Measurements from ENCODE around the gene HSD3B7.
"Not testable (repeated sequence)": the region's sequence is repeated elsewhere in the genome, so short reads cannot be mapped to it uniquely, and the experiment has no call there.

The HSD3B7 gene

GRCh38 chr16:30984669-30985400, at the start of gene HSD3B7:
HSD3B7 (plus strand) TSS chr16:30985207; CDS start chr16:30985659, 452 bp downstream.
- H3K9me3 ChIP-seq (ENCODE audit: control insufficient read depth in 5 of 5, low read length in 5 of 5), result no peaks in the 10 kb centered on the region
- peak within 1 kb of the TSS; percentile 64 to 75 (median 69) for H3K4me3 ChIP-seq (ENCODE audit: low read depth in 1 of 5, low read length in 5 of 5)
- peaks cover 3 to 38% (median 20%) of the 10 kb centered on the region in 5 donors for H3K4me1 ChIP-seq (ENCODE audit: control insufficient read depth in 5 of 5, insufficient read depth in 5 of 5, low read length in 5 of 5)
- peak within 1 kb of the TSS; percentile 69 for H3K27ac ChIP-seq (ENCODE audit: low read depth, low read length)
- H3K27me3 ChIP-seq (ENCODE audit: control insufficient read depth in 5 of 5, insufficient read depth in 4 of 5, low read length in 5 of 5), result no peaks in the 10 kb centered on the region
- peak within 1 kb of the TSS in 4 of 5 donors; percentile 43 to 77 (median 59) for H3K9ac ChIP-seq (ENCODE audit: low read length in 5 of 5)
- peaks cover 0 to 66% (median 50%) of the 10 kb centered on the region in 5 donors for H3K36me3 ChIP-seq (ENCODE audit: control insufficient read depth in 5 of 5, insufficient read depth in 5 of 5, low read length in 5 of 5)

- H3K36me3 ChIP-seq (ENCODE audit: control insufficient read depth in 5 of 5, insufficient read depth in 5 of 5, low read length in 5 of 5), result peaks cover 0 to 24% (median 7%) of the 10 kb centered on the region in 5 donors
- no peaks in the 10 kb centered on the region for H3K9me3 ChIP-seq (ENCODE audit: control insufficient read depth in 5 of 5, low read length in 5 of 5)
- H3K27me3 ChIP-seq (ENCODE audit: control insufficient read depth in 5 of 5, insufficient read depth in 4 of 5, low read length in 5 of 5), result no peaks in the 10 kb centered on the region
- no peak overlapping the region for H3K9ac ChIP-seq (ENCODE audit: low read length in 5 of 5)
- H3K4me3 ChIP-seq (ENCODE audit: low read depth in 1 of 5, low read length in 5 of 5), result no peak overlapping the region
- no peak overlapping the region for H3K27ac ChIP-seq (ENCODE audit: low read depth, low read length)
- peaks cover 2 to 18% (median 6%) of the 10 kb centered on the region in 5 donors for H3K4me1 ChIP-seq (ENCODE audit: control insufficient read depth in 5 of 5, insufficient read depth in 5 of 5, low read length in 5 of 5)
Observed at GRCh38 chr16:30937692-30938091, 47.3 kb upstream of the HSD3B7 start.

- not testable (repeated sequence) for H3K4me3 ChIP-seq (ENCODE audit: low read depth in 1 of 5, low read length in 5 of 5); H3K27ac ChIP-seq (ENCODE audit: low read depth, low read length); H3K27me3 ChIP-seq (ENCODE audit: control insufficient read depth in 5 of 5, insufficient read depth in 4 of 5, low read length in 5 of 5); H3K9me3 ChIP-seq (ENCODE audit: control insufficient read depth in 5 of 5, low read length in 5 of 5); H3K9ac ChIP-seq (ENCODE audit: low read length in 5 of 5)
- H3K4me1 ChIP-seq (ENCODE audit: control insufficient read depth in 5 of 5, insufficient read depth in 5 of 5, low read length in 5 of 5), result peaks cover 2 to 18% (median 6%) of the 10 kb centered on the region in 5 donors
- H3K36me3 ChIP-seq (ENCODE audit: control insufficient read depth in 5 of 5, insufficient read depth in 5 of 5, low read length in 5 of 5), result peaks cover 3 to 32% (median 15%) of the 10 kb centered on the region in 5 donors
Observed at GRCh38 chr16:30939571-30939970, 45.4 kb upstream of the HSD3B7 start.

GRCh38 chr16:30941600-30942425, 43.2 kb upstream of the HSD3B7 start:
- Histone ChIP-seq H3K36me3 (ENCODE audit: control insufficient read depth in 5 of 5, insufficient read depth in 5 of 5, low read length in 5 of 5) (peaks cover 3 to 34% (median 17%) of the 10 kb centered on the region in 5 donors), H3K4me3 (ENCODE audit: low read depth in 1 of 5, low read length in 5 of 5) (peak overlapping the region in 1 of 5 donors; percentile 19), H3K27me3 (ENCODE audit: control insufficient read depth in 5 of 5, insufficient read depth in 4 of 5, low read length in 5 of 5) (no peaks in the 10 kb centered on the region), H3K27ac (ENCODE audit: low read depth, low read length) (no peak overlapping the region), H3K9ac (ENCODE audit: low read length in 5 of 5) (peak overlapping the region in 1 of 5 donors; percentile 41), H3K4me1 (ENCODE audit: control insufficient read depth in 5 of 5, insufficient read depth in 5 of 5, low read length in 5 of 5) (peaks cover 2 to 14% (median 6%) of the 10 kb centered on the region in 5 donors), H3K9me3 (ENCODE audit: control insufficient read depth in 5 of 5, low read length in 5 of 5) (no peaks in the 10 kb centered on the region)

- peak overlapping the region in 1 of 5 donors; percentile 41 for H3K9ac ChIP-seq (ENCODE audit: low read length in 5 of 5)
- H3K4me3 ChIP-seq (ENCODE audit: low read depth in 1 of 5, low read length in 5 of 5), result no peak overlapping the region
- H3K36me3 ChIP-seq (ENCODE audit: control insufficient read depth in 5 of 5, insufficient read depth in 5 of 5, low read length in 5 of 5), result peaks cover 3 to 35% (median 19%) of the 10 kb centered on the region in 5 donors
Observed at GRCh38 chr16:30942426-30942806, 42.6 kb upstream of the HSD3B7 start.

GRCh38 chr16:30944352-30944751, 40.7 kb upstream of the HSD3B7 start:
- Histone ChIP-seq H3K27ac (ENCODE audit: low read depth, low read length) (no peak overlapping the region), H3K27me3 (ENCODE audit: control insufficient read depth in 5 of 5, insufficient read depth in 4 of 5, low read length in 5 of 5) (no peaks in the 10 kb centered on the region), H3K4me1 (ENCODE audit: control insufficient read depth in 5 of 5, insufficient read depth in 5 of 5, low read length in 5 of 5) (peaks cover 4 to 22% (median 9%) of the 10 kb centered on the region in 5 donors), H3K36me3 (ENCODE audit: control insufficient read depth in 5 of 5, insufficient read depth in 5 of 5, low read length in 5 of 5) (peaks cover 3 to 35% (median 19%) of the 10 kb centered on the region in 5 donors), H3K4me3 (ENCODE audit: low read depth in 1 of 5, low read length in 5 of 5) (no peak overlapping the region), H3K9ac (ENCODE audit: low read length in 5 of 5) (no peak overlapping the region), H3K9me3 (ENCODE audit: control insufficient read depth in 5 of 5, low read length in 5 of 5) (no peaks in the 10 kb centered on the region)

More at GRCh38 chr16:30942426-30942806, 42.6 kb upstream of the HSD3B7 start:
- Histone ChIP-seq H3K27ac (ENCODE audit: low read depth, low read length) (no peak overlapping the region), H3K9me3 (ENCODE audit: control insufficient read depth in 5 of 5, low read length in 5 of 5) (no peaks in the 10 kb centered on the region), H3K4me1 (ENCODE audit: control insufficient read depth in 5 of 5, insufficient read depth in 5 of 5, low read length in 5 of 5) (peaks cover 2 to 14% (median 6%) of the 10 kb centered on the region in 5 donors), H3K27me3 (ENCODE audit: control insufficient read depth in 5 of 5, insufficient read depth in 4 of 5, low read length in 5 of 5) (no peaks in the 10 kb centered on the region)

GRCh38 chr16:30946671-30947540, 38.1 kb upstream of the HSD3B7 start:
- Histone ChIP-seq H3K9me3 (ENCODE audit: control insufficient read depth in 5 of 5, low read length in 5 of 5) (no peaks in the 10 kb centered on the region), H3K27ac (ENCODE audit: low read depth, low read length) (no peak overlapping the region), H3K27me3 (ENCODE audit: control insufficient read depth in 5 of 5, insufficient read depth in 4 of 5, low read length in 5 of 5) (no peaks in the 10 kb centered on the region), H3K4me3 (ENCODE audit: low read depth in 1 of 5, low read length in 5 of 5) (no peak overlapping the region), H3K4me1 (ENCODE audit: control insufficient read depth in 5 of 5, insufficient read depth in 5 of 5, low read length in 5 of 5) (peaks cover 5 to 43% (median 34%) of the 10 kb centered on the region in 5 donors), H3K36me3 (ENCODE audit: control insufficient read depth in 5 of 5, insufficient read depth in 5 of 5, low read length in 5 of 5) (peaks cover 3 to 31% (median 17%) of the 10 kb centered on the region in 5 donors), H3K9ac (ENCODE audit: low read length in 5 of 5) (no peak overlapping the region)

- Histone ChIP-seq H3K4me1 (ENCODE audit: control insufficient read depth in 5 of 5, insufficient read depth in 5 of 5, low read length in 5 of 5) (peaks cover 5 to 42% (median 32%) of the 10 kb centered on the region in 5 donors), H3K9me3 (ENCODE audit: control insufficient read depth in 5 of 5, low read length in 5 of 5) (no peaks in the 10 kb centered on the region), H3K36me3 (ENCODE audit: control insufficient read depth in 5 of 5, insufficient read depth in 5 of 5, low read length in 5 of 5) (peaks cover 3 to 30% (median 17%) of the 10 kb centered on the region in 5 donors), H3K27me3 (ENCODE audit: control insufficient read depth in 5 of 5, insufficient read depth in 4 of 5, low read length in 5 of 5) (no peaks in the 10 kb centered on the region), H3K4me3 (ENCODE audit: low read depth in 1 of 5, low read length in 5 of 5) (no peak overlapping the region), H3K9ac (ENCODE audit: low read length in 5 of 5) (peak overlapping the region in 1 of 5 donors; percentile 17), H3K27ac (ENCODE audit: low read depth, low read length) (no peak overlapping the region)
Observed at GRCh38 chr16:30947541-30947858, 37.5 kb upstream of the HSD3B7 start.

GRCh38 chr16:30947859-30948666, 36.9 kb upstream of the HSD3B7 start:
- H3K4me1 ChIP-seq (ENCODE audit: control insufficient read depth in 5 of 5, insufficient read depth in 5 of 5, low read length in 5 of 5), result peaks cover 5 to 44% (median 32%) of the 10 kb centered on the region in 5 donors
- peak overlapping the region; percentile 13 to 82 (median 72) for H3K4me3 ChIP-seq (ENCODE audit: low read depth in 1 of 5, low read length in 5 of 5)
- H3K9ac ChIP-seq (ENCODE audit: low read length in 5 of 5), result peak overlapping the region in 2 of 5 donors; percentile 76 to 83
- H3K9me3 ChIP-seq (ENCODE audit: control insufficient read depth in 5 of 5, low read length in 5 of 5), result no peaks in the 10 kb centered on the region
- peak overlapping the region; percentile 72 for H3K27ac ChIP-seq (ENCODE audit: low read depth, low read length)
- H3K36me3 ChIP-seq (ENCODE audit: control insufficient read depth in 5 of 5, insufficient read depth in 5 of 5, low read length in 5 of 5), result peaks cover 3 to 26% (median 14%) of the 10 kb centered on the region in 5 donors
- H3K27me3 ChIP-seq (ENCODE audit: control insufficient read depth in 5 of 5, insufficient read depth in 4 of 5, low read length in 5 of 5), result no peaks in the 10 kb centered on the region

Data from subcutaneous abdominal adipose tissue (tissue), 5 donors.